GM12878 (cell line): ENCODE data around the gene CRYGS. TPM values are rescaled to one million over a fixed set of nuclear protein-coding genes. Genes with fewer than 3 reads are reported as not detected.
A peak's percentile ranks its signal among the peaks of the same experiment; 100 is the strongest.

Experiments
- BCL3 ChIP-seq: IDR thresholded peaks from 2 replicates; pipeline ENCODE4 v1.6.1; 2011; ENCODE audit warnings: borderline replicate concordance, low read depth, mild to moderate bottlenecking, moderate library complexity, low read length; ENCODE audit not compliant: insufficient read depth, poor library complexity, severe bottlenecking
- BMI1 ChIP-seq: fragments of 450-650 bp; IDR thresholded peaks from 2 replicates; pipeline ENCODE4 v1.6.1; 2016; ENCODE audit warnings: mild to moderate bottlenecking, moderate library complexity, borderline replicate concordance
- CBFB ChIP-seq: IDR thresholded peaks from 2 replicates; pipeline ENCODE4 v1.6.1; 2016; ENCODE audit warnings: antibody characterized with exemption, low read depth
- CHD2 ChIP-seq: IDR thresholded peaks from 2 replicates; pipeline ENCODE4 v1.6.1; 2011; ENCODE audit warnings: low read depth, low read length, improper control_type of control experiment, borderline replicate concordance
- DPF2 ChIP-seq: fragments of 450-650 bp; IDR thresholded peaks from 2 replicates; pipeline ENCODE4 v1.6.1; 2017; ENCODE audit warnings: mild to moderate bottlenecking
- ETV6 ChIP-seq, 2 experiments: fragments of 450-650 bp in 1 of 2; IDR thresholded peaks in 1 of 2; conservative IDR thresholded peaks in 1 of 2; 2 replicates each; pipeline ENCODE4 v1.6.1; 2014; ENCODE audit warnings: antibody characterized with exemption in 1 of 2, borderline replicate concordance in 1 of 2, low read depth in 1 of 2, mild to moderate bottlenecking in 1 of 2, moderate library complexity in 1 of 2
- FOXK2 ChIP-seq: fragments of 450-650 bp; IDR thresholded peaks from 2 replicates; pipeline ENCODE4 v1.6.1; 2017; ENCODE audit warnings: mild to moderate bottlenecking, moderate library complexity
- GABPA ChIP-seq: IDR thresholded peaks from 2 replicates; pipeline ENCODE4 v1.6.1; 2014; ENCODE audit warnings: antibody characterized with exemption, low read depth, mild to moderate bottlenecking, inconsistent platforms
- HCFC1 ChIP-seq: fragments of 150-350 bp; IDR thresholded peaks from 2 replicates; pipeline ENCODE4 v1.6.1; 2014; ENCODE audit warnings: low read length
- HDAC2 ChIP-seq: fragments of 200-600 bp; sonication (generic); IDR thresholded peaks from 2 replicates; pipeline ENCODE4 v1.6.1; 2017
- MEF2B ChIP-seq: fragments of 450-650 bp; IDR thresholded peaks from 2 replicates; pipeline ENCODE4 v1.6.1; 2018; ENCODE audit warnings: mild to moderate bottlenecking, moderate library complexity; ENCODE audit not compliant: partially characterized antibody, poor library complexity, severe bottlenecking
- POLR2A ChIP-seq: IDR thresholded peaks from 2 replicates; pipeline ENCODE4 v1.6.1; 2011; ENCODE audit warnings: low read depth, mild to moderate bottlenecking, low read length
- RELA ChIP-seq: fragments of 450-650 bp; IDR thresholded peaks from 2 replicates; pipeline ENCODE4 v1.8.0; 2014; ENCODE audit warnings: borderline replicate concordance; ENCODE audit not compliant: partially characterized antibody
- RELB ChIP-seq: fragments of 450-650 bp; IDR thresholded peaks from 2 replicates; pipeline ENCODE4 v1.6.1; 2017; ENCODE audit warnings: low read depth, mild to moderate bottlenecking, moderate library complexity
- SMC3 ChIP-seq: IDR thresholded peaks from 2 replicates; pipeline ENCODE4 v1.6.1; 2011; ENCODE audit warnings: low read length, improper control_type of control experiment, borderline replicate concordance
- SREBF2 ChIP-seq: IDR thresholded peaks from 2 replicates; pipeline ENCODE4 v1.6.1; 2012; ENCODE audit warnings: mild to moderate bottlenecking, low read length
- SRF ChIP-seq, 2 experiments: IDR thresholded peaks; 2 replicates each; pipeline ENCODE4 v1.6.1; 2011; ENCODE audit warnings: low read depth in 2 of 2, low read length in 2 of 2, mild to moderate bottlenecking in 1 of 2, moderate library complexity in 1 of 2
- TCF7 ChIP-seq: IDR thresholded peaks from 2 replicates; pipeline ENCODE4 v1.6.1; 2014; ENCODE audit warnings: antibody characterized with exemption, borderline replicate concordance
- WRNIP1 ChIP-seq: IDR thresholded peaks from 2 replicates; pipeline ENCODE4 v1.6.1; 2011; ENCODE audit warnings: low read depth, low read length, improper control_type of control experiment, borderline replicate concordance
- ZBTB40 ChIP-seq: fragments of 450-650 bp; IDR thresholded peaks from 2 replicates; pipeline ENCODE4 v1.6.1; 2016; ENCODE audit warnings: mild to moderate bottlenecking, moderate library complexity, borderline replicate concordance
- ZNF24 ChIP-seq: fragments of 450-650 bp; IDR thresholded peaks from 2 replicates; pipeline ENCODE4 v1.6.1; 2017; ENCODE audit warnings: antibody characterized with exemption, mild to moderate bottlenecking
- ZSCAN29 ChIP-seq: fragments of 450-650 bp; IDR thresholded peaks from 2 replicates; pipeline ENCODE4 v1.6.1; 2017; ENCODE audit warnings: mild to moderate bottlenecking, moderate library complexity
- polyA plus RNA-seq, 11 experiments: library from polyadenylated mRNA; depleted of rRNA in 4 of 11; unstranded in 6 of 11; stranded (reverse) in 5 of 11; fragments of >200 nt; fragmentation: Nextera tagmentation in 4 of 11; fragmentation: Illumina TruSeq in 1 of 11; extraction: Ambion mirVana in 4 of 11; extraction: Trizol in 1 of 11; gene quantifications; 1 replicate in 1 of 11; 2 replicates in 10 of 11; pipeline versions ENCODE4 v1.2.1 to v1.2.3, GENCODE V29; 2011 to 2016; ENCODE audit warnings: inconsistent platforms in 2 of 11, missing spikeins in 2 of 11, low read depth in 1 of 11
- total RNA-seq, 4 experiments: library from RNA; depleted of rRNA in 3 of 4; stranded (reverse); fragments of >200 nt in 3 of 4; fragmentation: Illumina TruSeq in 1 of 4; extraction: Trizol in 1 of 4; gene quantifications; 2 replicates each; pipeline versions ENCODE4 v1.2.1 to v1.2.3, GENCODE V29; 2013 to 2021

The CRYGS gene
- total and polyA plus RNA-seq, 10 of the 15 experiments (the other 5 are each of a cell fraction or from before 2014, with no cell fraction given) = 1.1 to 6.0 (median 2.5) TPM

GRCh38 chr3:186540221-186540834 lies 3.9 kb downstream of the CRYGS start (continued):
- TF ChIP-seq ZBTB40 (no peak), MEF2B (no peak), SMC3 (peak; percentile 94), RELA (no peak), ZNF24 (no peak), ZSCAN29 (no peak), GABPA (no peak), ETV6 (conservative IDR thresholded peaks at IDR 0.05 in 1 of 2, IDR thresholded peaks at IDR 0.05 in 1 of 2; ENCODE audit: borderline replicate concordance in 1 of 2, low read depth in 1 of 2) (no peak), SREBF2 (no peak), SRF (IDR thresholded peaks at IDR 0.05; ENCODE audit: low read depth in 2 of 2, low read length in 2 of 2) (no peak), BMI1 (no peak), HDAC2 (no peak), BCL3 (no peak), HCFC1 (no peak), POLR2A (no peak), WRNIP1 (no peak), FOXK2 (no peak), CHD2 (no peak), DPF2 (no peak), RELB (no peak), CBFB (0 out of 2 replicates have a peak, but pooled peaks have one; percentile 46), TCF7 (0 out of 2 replicates have a peak, but pooled peaks have one; percentile 4)
